Nephron progenitor cell (in vitro differentiated cells): ENCODE data around the gene TMPRSS6.

Source experiments
- DNase-seq: peaks from one replicate; pipeline ENCODE4 v3.0.0; 2021
- H3K27ac Mint-ChIP-seq: 2 replicates; pipeline ENCODE4 v1.8.0; 2021; ENCODE audit warnings: mild to moderate bottlenecking, moderate library complexity, mixed read lengths
- H3K27me3 Mint-ChIP-seq: 2 replicates; pipeline ENCODE4 v1.8.0; 2021; ENCODE audit warnings: mild to moderate bottlenecking, low read depth, mixed read lengths; ENCODE audit not compliant: poor library complexity
- H3K36me3 Mint-ChIP-seq: 2 replicates; pipeline ENCODE4 v1.8.0; 2021; ENCODE audit warnings: low read depth, mixed read lengths
- H3K4me1 Mint-ChIP-seq: 2 replicates; pipeline ENCODE4 v1.8.0; 2021; ENCODE audit warnings: mixed read lengths
- H3K4me3 Mint-ChIP-seq: 2 replicates; pipeline ENCODE4 v1.8.0; 2021; ENCODE audit warnings: mild to moderate bottlenecking, moderate library complexity, mixed read lengths
- H3K9me3 Mint-ChIP-seq: 2 replicates; pipeline ENCODE4 v1.8.0; 2021; ENCODE audit warnings: mild to moderate bottlenecking, moderate library complexity, mixed read lengths
- TF ChIP-seq, protein P1 (sequence below): fragments of 200-600 bp; sonication (generic); IDR thresholded peaks from 2 replicates; pipeline ENCODE4 v1.5.0; 2021; ENCODE audit warnings: antibody characterized with exemption

Gene TMPRSS6

DNA sequence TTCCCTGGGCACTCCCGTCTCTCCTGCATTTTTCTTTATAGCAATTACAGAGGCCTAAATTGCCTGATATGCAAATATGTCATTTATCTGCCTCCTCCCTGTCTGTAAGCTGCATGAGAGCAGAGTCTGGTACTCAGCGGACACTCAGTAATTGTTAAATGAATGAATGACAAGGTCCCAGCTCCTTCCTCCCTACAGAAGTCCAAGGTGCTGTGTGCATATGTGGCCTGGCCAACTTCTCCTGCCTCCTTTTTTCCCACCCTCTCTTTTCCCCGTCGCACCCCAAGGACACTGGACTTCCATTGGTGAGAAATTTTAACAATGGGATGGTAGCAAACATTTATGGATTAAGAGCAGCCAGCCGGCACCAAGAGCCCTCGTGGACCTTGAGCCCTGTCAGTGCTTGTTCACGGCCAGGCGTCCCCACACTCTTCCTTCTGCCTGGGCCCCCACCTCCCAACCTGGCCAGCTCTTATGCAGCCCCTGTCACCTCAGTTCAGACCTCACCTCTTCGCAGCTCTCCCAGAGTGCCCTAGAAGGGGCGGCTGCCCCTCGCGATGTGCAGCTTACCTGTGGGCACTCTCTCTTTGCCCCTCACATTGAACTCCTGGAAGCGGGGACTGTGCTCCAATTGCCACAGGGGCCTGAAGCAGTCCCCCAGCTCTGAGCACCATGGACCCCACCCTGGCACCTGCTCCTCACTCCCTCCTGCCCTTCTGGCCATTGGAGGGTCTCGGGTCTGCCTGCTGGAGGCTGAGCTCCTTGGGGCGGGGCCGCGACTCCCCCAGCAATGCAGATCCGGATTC lies 1.5 kb downstream of the TMPRSS6 start:
- H3K27me3 Mint-ChIP-seq: peaks cover 15% of the 10 kb centered on the region
- H3K9me3 Mint-ChIP-seq: no peaks in the 10 kb centered on the region
- no peak for DNase-seq
- TF ChIP-seq, protein P1, sequence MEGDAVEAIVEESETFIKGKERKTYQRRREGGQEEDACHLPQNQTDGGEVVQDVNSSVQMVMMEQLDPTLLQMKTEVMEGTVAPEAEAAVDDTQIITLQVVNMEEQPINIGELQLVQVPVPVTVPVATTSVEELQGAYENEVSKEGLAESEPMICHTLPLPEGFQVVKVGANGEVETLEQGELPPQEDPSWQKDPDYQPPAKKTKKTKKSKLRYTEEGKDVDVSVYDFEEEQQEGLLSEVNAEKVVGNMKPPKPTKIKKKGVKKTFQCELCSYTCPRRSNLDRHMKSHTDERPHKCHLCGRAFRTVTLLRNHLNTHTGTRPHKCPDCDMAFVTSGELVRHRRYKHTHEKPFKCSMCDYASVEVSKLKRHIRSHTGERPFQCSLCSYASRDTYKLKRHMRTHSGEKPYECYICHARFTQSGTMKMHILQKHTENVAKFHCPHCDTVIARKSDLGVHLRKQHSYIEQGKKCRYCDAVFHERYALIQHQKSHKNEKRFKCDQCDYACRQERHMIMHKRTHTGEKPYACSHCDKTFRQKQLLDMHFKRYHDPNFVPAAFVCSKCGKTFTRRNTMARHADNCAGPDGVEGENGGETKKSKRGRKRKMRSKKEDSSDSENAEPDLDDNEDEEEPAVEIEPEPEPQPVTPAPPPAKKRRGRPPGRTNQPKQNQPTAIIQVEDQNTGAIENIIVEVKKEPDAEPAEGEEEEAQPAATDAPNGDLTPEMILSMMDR: no peak
- H3K36me3 Mint-ChIP-seq: no peaks in the 10 kb centered on the region
- H3K4me3 Mint-ChIP-seq: no peak overlapping the region
- peaks cover 45% of the 10 kb centered on the region for H3K4me1 Mint-ChIP-seq
- no peak overlapping the region for H3K27ac Mint-ChIP-seq

- Mint-ChIP-seq H3K4me3 (no peak overlapping the region), H3K9me3 (no peaks in the 10 kb centered on the region), H3K4me1 (peaks cover 41% of the 10 kb centered on the region), H3K27me3 (peaks cover 18% of the 10 kb centered on the region), H3K27ac (no peak overlapping the region), H3K36me3 (no peaks in the 10 kb centered on the region)
- TF ChIP-seq, protein P1: no peak
- no peak for DNase-seq
These were observed 3.5 kb downstream of the TMPRSS6 start for GRCh38 chr22:37105990-37106389.

- TF ChIP-seq, protein P1: no peak
- no peak overlapping the region for H3K27ac Mint-ChIP-seq
- H3K9me3 Mint-ChIP-seq: no peaks in the 10 kb centered on the region
These were observed 4.4 kb downstream of the TMPRSS6 start for GRCh38 chr22:37105154-37105553.

GRCh38 chr22:37103656-37104452 lies 5.7 kb downstream of the TMPRSS6 start:
- Mint-ChIP-seq H3K27ac (peak overlapping the region; percentile 64), H3K4me3 (no peak overlapping the region), H3K36me3 (no peaks in the 10 kb centered on the region), H3K27me3 (peaks cover 36% of the 10 kb centered on the region), H3K4me1 (peaks cover 57% of the 10 kb centered on the region), H3K9me3 (no peaks in the 10 kb centered on the region)
- TF ChIP-seq, protein P1: no peak
- DNase-seq: peak; percentile 45

More at GRCh38 chr22:37105154-37105553, 4.4 kb downstream of the TMPRSS6 start:
- no peak overlapping the region for H3K4me3 Mint-ChIP-seq
- peaks cover 49% of the 10 kb centered on the region for H3K4me1 Mint-ChIP-seq
- peaks cover 23% of the 10 kb centered on the region for H3K27me3 Mint-ChIP-seq
- DNase-seq: no peak
- no peaks in the 10 kb centered on the region for H3K36me3 Mint-ChIP-seq

- TF ChIP-seq, protein P1: no peak
- peaks cover 57% of the 10 kb centered on the region for H3K4me1 Mint-ChIP-seq
- H3K27me3 Mint-ChIP-seq: peaks cover 41% of the 10 kb centered on the region
- H3K9me3 Mint-ChIP-seq: no peaks in the 10 kb centered on the region
- no peak overlapping the region for H3K4me3 Mint-ChIP-seq
- DNase-seq: no peak
- peak overlapping the region; percentile 66 for H3K27ac Mint-ChIP-seq
- H3K36me3 Mint-ChIP-seq: no peaks in the 10 kb centered on the region
These were observed 6.4 kb downstream of the TMPRSS6 start for GRCh38 chr22:37103151-37103550.
